Adrenal gland (tissue), 5 donors: ENCODE results near the gene PLSCR2.

Experiments
- CTCF ChIP-seq, 6 experiments: fragments of 450-650 bp in 4 of 6; fragments of 200-600 bp in 2 of 6; sonication (generic) in 1 of 6; IDR thresholded peaks; 1 replicate in 5 of 6; 2 replicates in 1 of 6; pipeline versions ENCODE4 v1.5.1 to v1.8.0; 2016 to 2021; ENCODE audit warnings: antibody characterized with exemption in 6 of 6, mild to moderate bottlenecking in 2 of 6, moderate library complexity in 1 of 6
- POLR2A ChIP-seq, 2 donors: fragments of 450-650 bp; IDR thresholded peaks; one replicate each; pipeline ENCODE4 v1.6.1; 2017; ENCODE audit warnings: antibody characterized with exemption in 2 of 2, mild to moderate bottlenecking in 2 of 2, moderate library complexity in 1 of 2
- donor health status: DM: no; HTN: no; CAD: no.

DNA sequence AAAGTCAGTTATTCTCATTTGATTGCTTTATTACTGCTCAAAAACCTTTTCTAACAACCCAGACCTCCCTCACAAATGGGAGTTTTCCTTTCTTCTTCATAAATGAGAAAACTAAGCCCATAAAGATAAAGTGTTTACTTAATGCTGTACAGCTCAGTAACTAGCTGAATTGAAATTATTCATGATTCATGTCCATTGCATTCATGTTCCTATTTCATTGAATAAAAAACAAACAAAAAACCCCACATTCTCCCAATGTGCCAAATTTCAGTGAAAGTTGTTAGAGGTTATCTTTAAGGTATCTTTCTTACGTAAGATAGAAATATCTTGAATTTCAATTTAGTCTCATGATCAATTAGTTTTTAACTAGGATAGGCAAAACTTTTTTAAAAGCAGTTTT lies 2.8 kb downstream of the PLSCR2 start:
- no peak for TF ChIP-seq CTCF (IDR thresholded peaks at IDR 0.05)
- TF ChIP-seq POLR2A (IDR thresholded peaks at IDR 0.05), result no peak
